ENCODE data around the gene TPP1.

The TPP1 gene

GRCh38 chr11:6622261-6623171 is 3.3 kb upstream of the TPP1 start:
- H3K4me3 ChIP-seq (ENCODE audit: low read length, poor library complexity, severe bottlenecking): no peak overlapping the region
- no peaks in the 10 kb centered on the region for H3K36me3 ChIP-seq (ENCODE audit: insufficient read depth, low read length)
- H3K9me3 ChIP-seq (ENCODE audit: insufficient read depth, low read depth, low read length): no peaks in the 10 kb centered on the region
- H3K9ac ChIP-seq (ENCODE audit: low read depth, low read length, poor library complexity, severe bottlenecking): no peak overlapping the region
- no peaks in the 10 kb centered on the region for H3K27me3 ChIP-seq (ENCODE audit: insufficient read depth, low read length, poor library complexity, severe bottlenecking)
- H3F3A ChIP-seq (ENCODE audit: low read depth): no peaks in the 10 kb centered on the region
- no peak overlapping the region for H2AFZ ChIP-seq (ENCODE audit: low read length)
- no peaks in the 10 kb centered on the region for H3K9me2 ChIP-seq (replicated peaks; ENCODE audit: low read depth, low read length)
- H4K20me1 ChIP-seq (ENCODE audit: insufficient read depth, low read length, poor library complexity, severe bottlenecking): no peaks in the 10 kb centered on the region
- peaks cover 6% of the 10 kb centered on the region; the same call in 1 of the 2 replicates for H3K79me2 ChIP-seq (ENCODE audit: insufficient read depth, low read length)
- TF ChIP-seq EZH2phosphoT487 (IDR thresholded peaks at IDR 0.05; ENCODE audit: borderline replicate concordance) (no peak), CTCF (conservative IDR thresholded peaks at IDR 0.05; ENCODE audit: low read length) (no peak)
- no peak overlapping the region for H3K4me2 ChIP-seq (ENCODE audit: low read depth, low read length, poor library complexity, severe bottlenecking)
- peaks cover 19% of the 10 kb centered on the region for H3K4me1 ChIP-seq (ENCODE audit: insufficient read depth, low read length, poor library complexity, severe bottlenecking)

- peaks cover 6% of the 10 kb centered on the region; the same call in 1 of the 2 replicates for H3K79me2 ChIP-seq (ENCODE audit: insufficient read depth, low read length)
- H3K9ac ChIP-seq (ENCODE audit: low read depth, low read length, poor library complexity, severe bottlenecking): no peak overlapping the region
These were observed 2.5 kb upstream of the TPP1 start for GRCh38 chr11:6621711-6622211.

GRCh38 chr11:6620636-6621035 is 1.4 kb upstream of the TPP1 start:
- H3K9ac ChIP-seq (ENCODE audit: low read depth, low read length, poor library complexity, severe bottlenecking): no peak overlapping the region
- H3K36me3 ChIP-seq (ENCODE audit: insufficient read depth, low read length): no peaks in the 10 kb centered on the region
- peaks cover 6% of the 10 kb centered on the region; the same call in 1 of the 2 replicates for H3K79me2 ChIP-seq (ENCODE audit: insufficient read depth, low read length)
- peaks cover 18% of the 10 kb centered on the region for H3K4me1 ChIP-seq (ENCODE audit: insufficient read depth, low read length, poor library complexity, severe bottlenecking)
- H4K20me1 ChIP-seq (ENCODE audit: insufficient read depth, low read length, poor library complexity, severe bottlenecking): no peaks in the 10 kb centered on the region
- TF ChIP-seq EZH2phosphoT487 (IDR thresholded peaks at IDR 0.05; ENCODE audit: borderline replicate concordance) (no peak), CTCF (conservative IDR thresholded peaks at IDR 0.05; ENCODE audit: low read length) (no peak)
- no peaks in the 10 kb centered on the region for H3K9me2 ChIP-seq (replicated peaks; ENCODE audit: low read depth, low read length)
- H3K4me2 ChIP-seq (ENCODE audit: low read depth, low read length, poor library complexity, severe bottlenecking): no peak overlapping the region
- no peaks in the 10 kb centered on the region for H3F3A ChIP-seq (ENCODE audit: low read depth)
- H3K9me3 ChIP-seq (ENCODE audit: insufficient read depth, low read depth, low read length): no peaks in the 10 kb centered on the region
- H2AFZ ChIP-seq (ENCODE audit: low read length): no peak overlapping the region
- H3K27me3 ChIP-seq (ENCODE audit: insufficient read depth, low read length, poor library complexity, severe bottlenecking): no peaks in the 10 kb centered on the region
- H3K4me3 ChIP-seq (ENCODE audit: low read length, poor library complexity, severe bottlenecking): no peak overlapping the region

More at GRCh38 chr11:6621711-6622211, 2.5 kb upstream of the TPP1 start:
- H3K9me3 ChIP-seq (ENCODE audit: insufficient read depth, low read depth, low read length): no peaks in the 10 kb centered on the region
- no peaks in the 10 kb centered on the region for H3K27me3 ChIP-seq (ENCODE audit: insufficient read depth, low read length, poor library complexity, severe bottlenecking)
- no peaks in the 10 kb centered on the region for H4K20me1 ChIP-seq (ENCODE audit: insufficient read depth, low read length, poor library complexity, severe bottlenecking)
- no peak overlapping the region for H3K4me3 ChIP-seq (ENCODE audit: low read length, poor library complexity, severe bottlenecking)
- H3K36me3 ChIP-seq (ENCODE audit: insufficient read depth, low read length): no peaks in the 10 kb centered on the region
- no peak overlapping the region for H2AFZ ChIP-seq (ENCODE audit: low read length)
- H3K4me1 ChIP-seq (ENCODE audit: insufficient read depth, low read length, poor library complexity, severe bottlenecking): peaks cover 18% of the 10 kb centered on the region
- no peaks in the 10 kb centered on the region for H3K9me2 ChIP-seq (replicated peaks; ENCODE audit: low read depth, low read length)
- H3F3A ChIP-seq (ENCODE audit: low read depth): no peaks in the 10 kb centered on the region
- no peak overlapping the region for H3K4me2 ChIP-seq (ENCODE audit: low read depth, low read length, poor library complexity, severe bottlenecking)
- TF ChIP-seq EZH2phosphoT487 (IDR thresholded peaks at IDR 0.05; ENCODE audit: borderline replicate concordance): no peak
- no peak for TF ChIP-seq CTCF (conservative IDR thresholded peaks at IDR 0.05; ENCODE audit: low read length)

All from Loucy (cell line).